Omental fat pad (tissue), 4 donors: Measurements from ENCODE around the gene DES. TPM values are rescaled to one million over a fixed set of nuclear protein-coding genes. Genes with fewer than 3 reads are reported as not detected.

Experiments used
- ATAC-seq: fragments of 150-250 bp; one replicate; pipeline ENCODE4 v1.9.1; 2016; ENCODE audit warnings: mild to moderate bottlenecking, moderate library complexity; ENCODE audit not compliant: low FRiP score
- DNase-seq: peaks from one replicate; pipeline ENCODE4 v3.0.0-alpha.2; 2019; ENCODE audit warnings: low spot score
- total RNA-seq, 4 donors: library from RNA; depleted of rRNA; stranded (reverse); fragments of >200 nt; gene quantifications; one replicate each; pipeline ENCODE4 v1.1.0, GENCODE V29; 2016
- TF ChIP-seq, protein P1 (sequence below), 3 donors: fragments of 450-650 bp; IDR thresholded peaks; one replicate each; pipeline ENCODE4 v1.5.1; 2016 to 2017; ENCODE audit warnings: antibody characterized with exemption in 3 of 3, mild to moderate bottlenecking in 3 of 3, moderate library complexity in 2 of 3

DES gene
- total RNA-seq, 4 donors from 2014 or later: 39.4 to 292 (median 182) TPM

DNA sequence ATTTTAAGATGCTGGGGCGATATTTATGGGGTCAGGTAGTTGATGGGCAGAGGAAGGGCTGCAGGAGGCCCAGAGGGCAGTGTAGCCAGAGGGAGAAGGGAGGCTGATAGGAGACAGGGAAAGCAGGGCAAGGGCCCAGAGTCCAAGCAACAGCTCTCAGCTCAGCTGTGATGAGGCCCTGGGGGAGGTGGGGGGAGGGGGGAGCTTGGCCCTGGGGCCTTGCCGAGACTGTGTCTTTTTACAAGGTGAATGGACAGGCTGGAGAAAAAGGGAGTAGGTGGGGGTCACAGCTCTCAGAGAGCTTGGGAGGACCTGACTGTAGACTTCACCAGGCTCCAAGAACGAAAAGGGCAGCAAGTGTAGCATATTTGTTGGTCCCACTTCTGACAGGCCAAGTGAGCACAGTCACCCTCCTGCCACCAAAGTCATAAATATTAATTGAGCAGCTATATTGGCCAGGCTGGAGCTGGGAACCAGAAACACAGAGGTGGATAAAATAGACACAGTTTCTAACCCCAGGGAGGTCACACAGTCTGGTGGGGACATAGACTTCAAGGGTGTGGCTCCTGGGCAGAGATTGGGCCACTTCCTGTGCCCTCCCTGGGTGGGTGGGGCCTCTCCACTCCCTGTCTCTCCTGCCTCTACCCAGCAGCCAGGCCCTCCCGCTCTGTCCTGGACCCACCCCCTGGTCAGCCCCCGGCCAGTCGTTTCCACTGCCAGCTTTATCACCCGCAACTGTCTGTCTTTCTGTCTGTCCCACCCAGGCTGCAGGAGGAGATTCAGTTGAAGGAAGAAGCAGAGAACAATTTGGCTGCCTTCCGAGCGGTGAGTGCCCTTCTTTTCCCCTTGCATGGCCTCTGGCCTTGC lies 1.4 kb downstream of the DES start:
- DNase-seq (no peak), ATAC-seq (no peak)
- TF ChIP-seq, protein P1, sequence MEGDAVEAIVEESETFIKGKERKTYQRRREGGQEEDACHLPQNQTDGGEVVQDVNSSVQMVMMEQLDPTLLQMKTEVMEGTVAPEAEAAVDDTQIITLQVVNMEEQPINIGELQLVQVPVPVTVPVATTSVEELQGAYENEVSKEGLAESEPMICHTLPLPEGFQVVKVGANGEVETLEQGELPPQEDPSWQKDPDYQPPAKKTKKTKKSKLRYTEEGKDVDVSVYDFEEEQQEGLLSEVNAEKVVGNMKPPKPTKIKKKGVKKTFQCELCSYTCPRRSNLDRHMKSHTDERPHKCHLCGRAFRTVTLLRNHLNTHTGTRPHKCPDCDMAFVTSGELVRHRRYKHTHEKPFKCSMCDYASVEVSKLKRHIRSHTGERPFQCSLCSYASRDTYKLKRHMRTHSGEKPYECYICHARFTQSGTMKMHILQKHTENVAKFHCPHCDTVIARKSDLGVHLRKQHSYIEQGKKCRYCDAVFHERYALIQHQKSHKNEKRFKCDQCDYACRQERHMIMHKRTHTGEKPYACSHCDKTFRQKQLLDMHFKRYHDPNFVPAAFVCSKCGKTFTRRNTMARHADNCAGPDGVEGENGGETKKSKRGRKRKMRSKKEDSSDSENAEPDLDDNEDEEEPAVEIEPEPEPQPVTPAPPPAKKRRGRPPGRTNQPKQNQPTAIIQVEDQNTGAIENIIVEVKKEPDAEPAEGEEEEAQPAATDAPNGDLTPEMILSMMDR (IDR thresholded peaks at IDR 0.05): no peak

DNA sequence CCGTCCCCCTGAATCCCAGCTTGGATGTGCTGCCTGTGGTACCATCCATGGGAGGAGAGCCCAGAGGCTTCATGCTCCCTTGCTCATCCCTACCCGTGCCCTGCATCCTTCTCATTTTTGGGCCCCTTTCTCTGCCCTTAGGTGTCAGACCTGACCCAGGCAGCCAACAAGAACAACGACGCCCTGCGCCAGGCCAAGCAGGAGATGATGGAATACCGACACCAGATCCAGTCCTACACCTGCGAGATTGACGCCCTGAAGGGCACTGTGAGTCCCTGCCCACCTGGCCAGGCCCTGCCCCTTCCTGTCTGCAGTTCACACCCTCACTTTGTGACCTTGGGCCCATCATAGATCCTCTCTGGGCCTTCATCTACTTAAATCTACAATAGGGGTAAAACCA lies 2.5 kb downstream of the DES start:
- DNase-seq (no peak), ATAC-seq (no peak)

DNA sequence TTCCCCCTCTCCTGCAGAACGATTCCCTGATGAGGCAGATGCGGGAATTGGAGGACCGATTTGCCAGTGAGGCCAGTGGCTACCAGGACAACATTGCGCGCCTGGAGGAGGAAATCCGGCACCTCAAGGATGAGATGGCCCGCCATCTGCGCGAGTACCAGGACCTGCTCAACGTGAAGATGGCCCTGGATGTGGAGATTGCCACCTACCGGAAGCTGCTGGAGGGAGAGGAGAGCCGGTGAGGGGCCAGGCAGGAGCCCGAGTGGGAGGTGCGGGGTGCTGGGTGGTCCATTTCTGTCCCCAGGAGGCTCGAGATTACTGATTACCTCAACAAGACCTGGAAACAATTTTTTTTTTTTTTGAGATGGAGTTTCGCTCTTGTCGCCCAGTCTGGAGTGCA lies 3.1 kb downstream of the DES start:
- DNase-seq (no peak), ATAC-seq (no peak)
- TF ChIP-seq, protein P1 (IDR thresholded peaks at IDR 0.05): no peak

More for the DNA sequence above, 2.5 kb downstream of the DES start:
- TF ChIP-seq, protein P1 (IDR thresholded peaks at IDR 0.05): no peak

DNA sequence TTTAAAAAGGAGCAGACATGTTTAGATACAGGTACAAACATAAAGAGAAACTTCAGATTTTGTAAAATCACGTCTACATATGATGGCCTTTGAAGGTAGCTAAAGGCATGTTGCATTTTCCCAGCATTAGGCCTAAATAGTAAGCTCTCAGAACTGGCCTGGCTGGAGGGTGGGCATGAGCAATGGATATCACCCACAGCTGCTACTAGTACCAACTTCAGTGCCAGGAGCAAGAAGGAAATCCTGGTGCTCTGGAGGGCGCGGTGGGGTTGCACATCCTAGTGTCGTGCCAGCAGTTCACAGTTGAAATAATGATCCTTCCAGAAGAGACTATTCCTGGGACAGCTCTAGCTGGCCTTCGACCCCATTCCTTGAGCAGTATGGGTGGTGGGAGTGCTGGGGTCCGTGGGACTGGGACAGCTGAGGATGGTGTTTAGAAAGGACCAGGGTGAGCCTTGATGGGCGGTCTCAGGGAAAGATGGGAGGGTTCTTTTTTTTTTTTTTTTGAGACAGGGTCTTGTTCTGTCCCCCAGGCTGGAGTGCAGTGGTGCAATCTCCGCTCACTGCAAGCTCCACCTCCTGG lies 4.9 kb downstream of the DES start:
- ATAC-seq (no peak), DNase-seq (no peak)
- TF ChIP-seq, protein P1 (IDR thresholded peaks at IDR 0.05): no peak

DNA sequence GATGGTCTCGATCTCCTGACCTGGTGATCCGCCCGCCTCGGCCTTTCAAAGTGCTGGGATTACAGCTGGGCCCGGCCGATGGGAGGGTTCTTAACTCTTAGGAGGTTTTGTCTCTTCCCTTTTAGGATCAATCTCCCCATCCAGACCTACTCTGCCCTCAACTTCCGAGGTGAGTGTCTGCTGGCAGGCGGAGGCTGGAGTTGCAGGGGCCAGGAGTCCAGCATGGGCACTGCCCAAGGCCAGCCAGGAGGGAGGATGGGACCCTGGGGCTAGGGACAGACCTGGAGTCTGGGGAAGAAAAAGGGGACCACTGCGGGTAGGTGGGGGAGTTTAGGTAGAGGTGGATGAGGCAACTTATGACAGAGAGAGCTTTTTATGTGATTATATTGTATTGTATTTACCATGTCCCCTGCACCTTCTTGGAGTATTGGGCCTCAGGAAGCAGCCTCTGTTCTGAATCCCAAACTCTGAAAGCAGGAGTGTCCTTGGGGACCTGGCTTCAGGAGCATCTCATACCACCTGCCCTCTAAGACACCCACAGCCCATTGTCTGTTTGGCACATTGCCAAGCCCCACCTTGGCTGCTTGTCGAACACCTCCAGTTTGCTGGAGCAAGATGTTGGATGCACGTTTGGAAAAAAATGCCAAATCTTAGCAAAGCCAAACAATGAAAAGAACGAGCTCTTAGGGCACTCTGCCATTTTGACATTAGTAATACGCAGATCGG lies 5.6 kb downstream of the DES start:
- TF ChIP-seq, protein P1 (IDR thresholded peaks at IDR 0.05): no peak
- ATAC-seq (peak; percentile 11), DNase-seq (no peak)

DNA sequence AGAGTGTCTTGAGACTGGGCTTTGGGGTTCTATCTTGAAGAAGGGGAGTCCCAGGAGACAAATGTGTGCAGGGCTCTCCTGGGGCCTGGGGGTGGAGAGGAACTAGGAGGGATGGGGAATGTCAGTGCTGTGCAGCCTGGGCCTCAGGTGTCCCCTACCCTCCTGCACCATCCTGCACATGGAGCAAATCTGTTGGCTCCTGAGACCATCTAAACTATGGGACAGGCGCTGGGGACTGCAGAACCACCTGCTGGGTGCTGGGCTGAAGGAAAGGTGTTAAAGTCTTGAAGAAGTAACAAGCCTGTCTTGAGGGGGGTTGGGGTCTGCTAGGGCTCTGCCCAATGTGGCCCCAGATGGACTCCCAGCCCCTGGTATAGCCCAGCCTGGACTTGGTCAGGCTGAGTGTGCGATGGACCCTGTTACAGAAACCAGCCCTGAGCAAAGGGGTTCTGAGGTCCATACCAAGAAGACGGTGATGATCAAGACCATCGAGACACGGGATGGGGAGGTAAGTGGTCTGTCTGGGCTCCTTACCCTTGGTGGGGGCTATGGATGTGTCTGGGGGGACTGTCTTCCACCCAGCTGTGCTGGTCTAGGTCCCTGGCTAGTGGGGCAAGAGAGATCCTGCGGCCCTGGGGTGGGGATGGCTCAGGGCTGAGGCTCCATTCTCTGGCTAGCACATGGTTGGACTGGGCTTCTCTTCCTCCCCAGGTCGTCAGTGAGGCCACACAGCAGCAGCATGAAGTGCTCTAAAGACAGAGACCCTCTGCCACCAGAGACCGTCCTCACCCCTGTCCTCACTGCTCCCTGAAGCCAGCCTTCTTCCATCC lies 7.3 kb downstream of the DES start:
- DNase-seq (no peak), ATAC-seq (no peak)
- TF ChIP-seq, protein P1 (IDR thresholded peaks at IDR 0.05): no peak
